Activated B cell treated with CpG ODN at 0.5 μM for 24 hours (primary cell): ENCODE data around the gene OR51B5. TPM values are rescaled to one million over a fixed set of nuclear protein-coding genes. Genes with fewer than 3 reads are reported as not detected.
"Not testable (repeated sequence)": the region's sequence is repeated elsewhere in the genome, so short reads cannot be mapped to it uniquely, and the experiment has no call there.

Experiments
- ATAC-seq: fragments of 200-7000 bp; cut with Tn5 transposase; one replicate; pipeline ENCODE4 v1.10.0; 2021; ENCODE audit warnings: low read depth, mild to moderate bottlenecking, moderate library complexity
- CTCF ChIA-PET: fragments of 350-600 bp; sonication (Branson Sonifier 250); formaldehyde crosslinking; loops from one replicate; lab custom pipeline; 2021; ENCODE audit warnings: antibody characterized with exemption; lab: Charles Lee
- POLR2A ChIA-PET: fragments of 350-600 bp; sonication (Branson Sonifier 250); formaldehyde crosslinking; loops from one replicate; lab custom pipeline; 2021; ENCODE audit warnings: antibody characterized with exemption; lab: Charles Lee
- DNase-seq: peaks from one replicate; pipeline ENCODE4 v3.0.0; 2022
- H3K27ac Mint-ChIP-seq: one replicate; pipeline ENCODE4 v1.8.0; 2020; ENCODE audit warnings: mixed read lengths
- H3K27me3 Mint-ChIP-seq: one replicate; pipeline ENCODE4 v1.8.0; 2021; ENCODE audit warnings: mixed read lengths
- H3K36me3 Mint-ChIP-seq: one replicate; pipeline ENCODE4 v1.8.0; 2021; ENCODE audit warnings: low read depth, mixed read lengths
- H3K4me1 Mint-ChIP-seq: one replicate; pipeline ENCODE4 v1.8.0; 2021; ENCODE audit warnings: mixed read lengths
- H3K4me3 Mint-ChIP-seq: one replicate; pipeline ENCODE4 v1.8.0; 2020; ENCODE audit warnings: mild to moderate bottlenecking, mixed read lengths
- H3K9me3 Mint-ChIP-seq: one replicate; pipeline ENCODE4 v1.8.0; 2020; ENCODE audit warnings: mixed read lengths
- CTCF ChIP-seq: fragments of 200-600 bp; IDR thresholded peaks from one replicate; pipeline ENCODE4 v1.8.0; 2022; ENCODE audit warnings: antibody characterized with exemption, mild to moderate bottlenecking
- intact Hi-C: fragments of 100-400 bp; cut with micrococcal nuclease; formaldehyde crosslinking; loops from one replicate; pipeline ENCODE4 v1.15.1; 2024
- total RNA-seq: library from RNA; stranded (reverse); gene quantifications from 2 replicates; pipeline ENCODE4 v1.2.3, GENCODE V29; 2022

Gene OR51B5
- total RNA-seq, 1 donor from 2014 or later = not detected

GRCh38 chr11:5324197-5324596 lies 19.1 kb downstream of the OR51B5 start, which contains the start of gene OR51B2:
Gene OR51B2, minus strand, starts transcription at chr11:5324297. Its CDS starts 0 bp downstream, at chr11:5324297.
- no peak within 1 kb of the TSS for H3K4me3 Mint-ChIP-seq
- TF ChIP-seq CTCF = no peak
- no peaks in the 10 kb centered on the region for H3K27me3 Mint-ChIP-seq
- no peak within 1 kb of the TSS for H3K27ac Mint-ChIP-seq
- ATAC-seq (no peak), DNase-seq (no peak)
- H3K9me3 Mint-ChIP-seq = no peaks in the 10 kb centered on the region
- intact Hi-C loops = no loop called here
- no peaks in the 10 kb centered on the region for H3K36me3 Mint-ChIP-seq
- POLR2A ChIA-PET = no interaction called here
- no peaks in the 10 kb centered on the region for H3K4me1 Mint-ChIP-seq
- CTCF ChIA-PET = no interaction called here

GRCh38 chr11:5317292-5317691 lies 26.0 kb downstream of the OR51B5 start:
- POLR2A ChIA-PET = no interaction called here
- CTCF ChIA-PET = no interaction called here
- TF ChIP-seq CTCF = no peak
- Mint-ChIP-seq H3K9me3 (peaks cover 4% of the 10 kb centered on the region), H3K4me3 (no peak overlapping the region), H3K36me3 (no peaks in the 10 kb centered on the region), H3K4me1 (no peaks in the 10 kb centered on the region), H3K27ac (no peak overlapping the region), H3K27me3 (peaks cover 1% of the 10 kb centered on the region)
- ATAC-seq = no peak
- DNase-seq = no peak
- intact Hi-C loops = no loop called here

- DNase-seq, H3K27ac Mint-ChIP-seq, ATAC-seq, CTCF ChIA-PET, H3K4me1 Mint-ChIP-seq, POLR2A ChIA-PET, intact Hi-C loops, H3K4me3 Mint-ChIP-seq, H3K27me3 Mint-ChIP-seq, H3K9me3 Mint-ChIP-seq, H3K36me3 Mint-ChIP-seq: not testable (repeated sequence)
These were observed 29.8 kb downstream of the OR51B5 start for GRCh38 chr11:5313326-5314023.

- Mint-ChIP-seq H3K4me1 (no peaks in the 10 kb centered on the region), H3K4me3 (no peak overlapping the region), H3K27ac (no peak overlapping the region), H3K36me3 (no peaks in the 10 kb centered on the region), H3K27me3 (no peaks in the 10 kb centered on the region), H3K9me3 (peaks cover 2% of the 10 kb centered on the region)
- ChIA-PET CTCF (no interaction called here), POLR2A (no interaction called here)
- no peak for TF ChIP-seq CTCF
- ATAC-seq (no peak), DNase-seq (no peak)
- intact Hi-C loops = no loop called here
These were observed 32.9 kb downstream of the OR51B5 start for GRCh38 chr11:5310423-5310822.

- intact Hi-C loops = no loop called here
- Mint-ChIP-seq H3K27me3 (no peaks in the 10 kb centered on the region), H3K9me3 (no peaks in the 10 kb centered on the region), H3K36me3 (no peaks in the 10 kb centered on the region), H3K4me3 (no peak overlapping the region), H3K27ac (no peak overlapping the region), H3K4me1 (no peaks in the 10 kb centered on the region)
- CTCF ChIA-PET = no interaction called here
- DNase-seq = no peak
- no peak for TF ChIP-seq CTCF
- POLR2A ChIA-PET = no interaction called here
- ATAC-seq = no peak
These were observed 35.9 kb downstream of the OR51B5 start for GRCh38 chr11:5307256-5308019.
